Hematopoietic multipotent progenitor cell (in vitro differentiated cells): ENCODE measurements around the gene MBLAC2. TPM values are rescaled to one million over a fixed set of nuclear protein-coding genes. Genes with fewer than 3 reads are reported as not detected.

ENCODE experiments used
- DNase-seq, 3 donors: peaks; one replicate each; pipeline ENCODE4 v3.0.0-alpha.2; 2011 to 2015; ENCODE audit warnings: low read depth in 2 of 3, low spot score in 2 of 3
- total RNA-seq: library from RNA; depleted of rRNA; stranded (reverse); fragments of >200 nt; gene quantifications from one replicate; pipeline ENCODE4 v1.2.3, GENCODE V29; 2012

MBLAC2 gene
- total RNA-seq = 12.9 TPM

DNA sequence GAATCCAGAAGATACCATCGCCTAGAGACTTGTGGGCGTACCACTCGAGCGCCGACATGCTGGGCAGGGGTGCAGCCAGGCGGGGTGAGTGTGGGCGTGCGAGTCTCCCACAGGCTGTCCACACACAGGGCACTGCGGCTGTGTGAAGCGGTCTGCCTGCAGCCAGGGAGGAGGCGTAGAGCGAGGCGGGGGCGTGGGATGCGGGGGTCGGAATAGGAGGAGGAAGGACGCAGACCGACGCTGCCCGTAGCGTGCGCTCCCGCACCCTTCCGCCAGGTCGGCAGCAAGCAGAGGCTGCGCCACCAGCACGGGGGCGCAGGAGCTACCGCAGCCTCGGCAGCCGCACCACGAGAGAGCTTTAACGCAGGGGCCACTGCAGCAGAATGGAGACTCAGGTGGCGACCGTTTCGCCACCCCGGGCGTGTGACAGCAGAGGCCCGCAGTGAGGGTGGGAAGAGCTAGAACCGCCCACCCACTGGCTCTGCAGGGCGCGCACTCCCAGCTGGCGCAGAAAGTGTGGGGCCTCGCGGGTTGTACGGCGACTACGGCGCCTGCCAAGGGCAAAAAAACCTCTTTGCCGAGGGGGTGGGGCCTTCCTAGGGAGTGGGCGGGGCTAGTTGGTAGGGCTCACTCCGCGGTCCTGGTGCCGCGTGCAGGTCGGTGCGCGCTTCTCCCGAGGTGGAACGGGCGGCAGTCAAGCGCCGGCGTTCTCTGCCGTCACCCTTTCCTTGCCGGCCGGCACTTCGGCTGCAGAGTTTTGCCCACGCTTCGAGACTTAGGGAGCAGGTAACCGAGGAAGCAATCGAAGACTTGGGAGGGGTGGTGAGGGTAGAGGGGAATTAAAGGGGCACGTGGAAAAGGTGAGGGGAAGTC is at the start of gene MBLAC2, which contains the start of gene POLR3G:
MBLAC2 (minus strand) TSS at position 537 of the 873 bp plus-strand sequence; CDS start at position 58, 479 bp downstream.
POLR3G (plus strand) TSS at position 630 of the 873 bp plus-strand sequence. CDS start 10,704 bp downstream, outside the sequence.
- peak; percentile 86 to 92 (median 90) for DNase-seq

DNA sequence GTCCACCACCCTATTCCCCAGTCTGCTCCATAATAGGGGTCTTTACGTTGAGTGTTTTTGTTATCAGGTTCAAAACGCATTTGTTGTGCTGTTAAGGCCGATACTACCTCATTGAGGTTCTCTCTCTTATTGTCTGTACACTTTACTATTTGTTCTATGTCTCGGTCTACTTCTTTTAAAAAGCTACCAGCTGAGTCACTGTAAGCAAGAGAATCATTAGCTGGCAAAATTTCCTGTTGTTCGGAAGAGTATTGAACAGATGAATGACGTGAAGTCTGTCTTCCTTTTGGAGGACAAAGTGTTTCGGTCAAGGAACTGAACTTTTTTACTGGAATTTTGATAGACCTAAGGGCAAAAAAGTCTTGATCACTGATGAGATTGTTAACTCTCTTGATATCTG is 44.5 kb upstream of the MBLAC2 start:
- no peak for DNase-seq

DNA sequence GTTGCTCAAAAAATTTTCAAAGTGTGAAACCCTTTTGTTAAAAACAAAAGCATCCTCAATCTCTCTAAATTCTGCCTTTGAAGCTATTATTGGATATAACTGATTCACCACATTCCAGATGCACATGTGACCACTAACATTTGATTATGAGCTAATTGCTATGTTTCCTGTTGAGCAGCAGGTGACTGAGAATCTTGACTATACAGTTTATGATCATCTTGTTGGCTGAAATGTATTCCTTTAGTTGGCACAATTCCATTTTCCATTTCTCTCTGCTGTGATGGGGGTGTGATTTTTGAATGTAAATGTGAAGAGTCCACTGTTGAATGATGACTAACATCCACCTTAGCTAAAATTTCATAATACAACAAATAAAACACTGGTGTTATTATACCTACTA is 44.1 kb upstream of the MBLAC2 start:
- no peak for DNase-seq

DNA sequence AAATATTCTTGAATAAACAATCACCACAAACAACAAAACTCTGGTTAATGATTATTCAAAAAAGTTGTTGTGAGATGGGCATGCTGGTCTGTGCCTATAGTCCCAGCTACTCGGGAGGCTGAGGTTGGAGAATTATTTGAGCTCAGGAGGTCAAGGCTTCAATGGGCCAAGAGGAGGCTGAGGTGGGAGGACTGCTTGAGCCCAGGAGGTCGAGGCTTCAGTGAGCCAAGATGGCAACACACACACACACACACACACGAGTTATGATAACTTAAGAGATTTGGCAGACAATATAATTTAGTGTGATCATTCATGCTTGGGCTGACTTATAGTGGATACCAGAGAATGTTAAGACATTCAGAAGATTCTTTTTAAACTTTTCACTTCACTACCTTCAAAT is 39.9 kb upstream of the MBLAC2 start:
- DNase-seq = no peak

DNA sequence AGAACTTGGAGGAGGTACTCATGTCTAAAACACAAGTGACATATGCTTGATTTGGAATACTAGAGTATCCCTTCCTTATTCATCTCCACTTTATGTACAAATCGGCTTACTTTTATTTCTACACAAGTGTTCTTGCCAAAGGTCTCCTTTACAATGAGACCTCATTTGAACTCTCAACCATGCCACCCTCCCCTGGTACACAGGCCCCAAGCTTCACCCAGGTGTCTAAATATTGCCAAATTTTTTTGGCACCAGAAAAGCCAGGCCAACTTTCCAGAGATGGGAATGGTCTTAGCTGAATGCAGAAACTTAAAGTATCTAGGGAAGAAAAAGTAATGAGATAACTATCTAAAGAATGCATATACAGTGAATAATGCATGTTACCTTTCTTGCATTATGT is 35.9 kb upstream of the MBLAC2 start:
- no peak for DNase-seq

DNA sequence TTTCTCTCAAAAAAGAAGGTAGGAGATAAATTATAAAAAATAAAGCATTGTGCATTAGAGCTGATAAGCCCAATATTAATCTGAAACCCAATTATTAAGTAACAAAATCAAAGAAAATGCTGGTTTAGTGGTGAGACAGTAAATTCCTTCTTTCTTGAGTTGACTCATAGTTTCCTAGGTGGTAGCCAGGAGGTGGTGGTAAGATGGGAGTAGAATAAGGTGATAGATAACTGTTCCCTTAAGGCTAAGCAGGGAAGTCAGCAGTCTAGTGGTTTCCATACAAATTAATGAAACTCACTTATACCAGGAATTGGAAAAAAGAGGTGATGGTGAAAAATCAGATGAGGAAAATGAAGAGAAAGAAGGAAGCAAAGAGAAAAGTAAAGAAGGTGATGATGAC is 31.6 kb upstream of the MBLAC2 start:
- DNase-seq = no peak

DNA sequence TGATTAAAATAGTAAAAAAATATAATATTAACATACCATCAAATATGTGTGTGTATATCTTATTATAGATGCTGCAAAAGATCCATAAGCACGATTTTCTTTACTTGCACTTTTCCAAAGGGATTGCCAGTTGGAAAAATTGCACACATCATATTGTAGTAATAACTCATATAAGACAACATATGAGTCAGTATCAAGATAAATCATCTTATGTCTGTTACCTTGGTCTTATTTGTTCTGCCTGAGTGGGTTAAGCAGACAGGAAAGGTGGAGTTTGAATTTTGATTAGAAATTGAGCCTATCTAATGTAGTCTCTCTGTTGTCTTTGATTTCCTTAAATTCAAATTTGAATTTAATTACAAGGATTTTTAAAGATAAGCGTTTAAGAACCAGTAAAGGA is 30.2 kb upstream of the MBLAC2 start:
- no peak for DNase-seq

DNA sequence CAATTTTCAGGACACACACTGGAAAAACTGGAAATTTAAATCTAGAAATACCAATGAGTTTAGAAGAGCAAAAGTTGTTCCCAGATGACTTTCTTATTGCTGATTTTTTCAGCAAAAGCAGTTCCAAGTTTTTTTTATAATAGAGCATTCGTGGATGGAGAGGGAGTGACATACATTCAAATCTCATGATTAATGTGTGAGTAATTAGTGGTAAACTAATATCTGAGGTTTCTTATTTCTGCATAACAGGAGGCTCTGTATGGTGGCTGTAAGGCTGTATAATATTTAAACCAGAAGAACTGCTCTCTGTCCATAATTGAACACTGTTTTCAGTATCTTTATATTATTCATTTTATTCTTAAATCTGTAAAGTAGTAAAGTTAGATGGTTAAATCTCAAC is 29.0 kb upstream of the MBLAC2 start:
- DNase-seq = no peak

DNA sequence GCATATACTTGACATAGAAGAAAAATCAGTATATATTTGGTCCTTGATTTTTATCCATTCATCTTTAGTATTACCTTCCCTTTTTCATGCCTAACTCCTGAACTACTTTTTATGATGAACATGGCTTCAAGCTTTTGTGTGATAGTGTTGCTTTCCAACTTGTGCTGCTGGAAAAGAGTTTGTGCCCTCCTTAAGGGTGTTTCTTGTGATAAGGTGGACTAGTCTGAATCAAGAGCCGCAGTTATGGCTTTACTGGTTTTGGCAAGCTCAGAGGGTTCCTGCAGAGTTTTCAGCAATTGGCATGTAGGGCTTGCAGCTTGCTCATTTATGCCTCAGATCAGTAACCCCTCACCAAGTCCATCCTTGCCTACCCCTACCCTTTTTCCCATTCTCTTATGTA is 20.6 kb upstream of the MBLAC2 start:
- DNase-seq = no peak

DNA sequence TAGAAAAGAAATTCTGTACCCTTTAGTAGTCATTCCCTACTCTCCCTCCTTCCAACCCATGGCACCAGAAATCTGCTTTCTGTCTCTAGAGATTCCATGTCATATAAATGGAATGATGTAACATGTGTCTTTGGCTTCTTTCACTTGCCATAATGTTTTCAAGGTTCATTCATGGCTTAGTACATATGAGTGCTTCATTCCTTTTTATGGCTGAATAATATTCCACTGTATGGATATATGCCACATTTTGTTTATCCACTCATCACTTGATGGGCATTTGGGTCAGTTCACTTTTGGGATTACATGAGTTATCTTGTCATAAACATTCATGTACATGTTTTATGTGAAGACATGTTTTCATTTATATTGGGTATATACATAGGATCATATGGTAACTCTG is 19.5 kb upstream of the MBLAC2 start:
- no peak for DNase-seq

DNA sequence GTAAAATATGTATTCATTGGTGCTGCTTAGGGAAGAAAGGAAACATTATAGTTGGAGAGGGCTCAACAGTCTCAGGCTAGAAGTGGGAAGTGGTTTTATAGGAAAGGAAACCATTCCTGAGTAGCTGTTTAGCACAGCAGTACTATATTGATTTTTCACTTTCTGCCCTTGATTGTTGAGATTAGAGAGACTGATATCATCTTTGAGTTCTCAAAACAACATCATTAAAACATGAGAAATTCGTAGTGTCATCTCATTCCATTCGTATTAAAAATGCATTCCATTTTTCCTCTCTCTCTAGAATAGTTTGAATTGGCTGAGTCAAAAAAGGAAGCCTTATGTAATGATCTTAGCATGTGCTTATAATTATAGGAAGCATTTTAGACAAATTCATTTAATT is 14.2 kb upstream of the MBLAC2 start:
- DNase-seq = no peak

DNA sequence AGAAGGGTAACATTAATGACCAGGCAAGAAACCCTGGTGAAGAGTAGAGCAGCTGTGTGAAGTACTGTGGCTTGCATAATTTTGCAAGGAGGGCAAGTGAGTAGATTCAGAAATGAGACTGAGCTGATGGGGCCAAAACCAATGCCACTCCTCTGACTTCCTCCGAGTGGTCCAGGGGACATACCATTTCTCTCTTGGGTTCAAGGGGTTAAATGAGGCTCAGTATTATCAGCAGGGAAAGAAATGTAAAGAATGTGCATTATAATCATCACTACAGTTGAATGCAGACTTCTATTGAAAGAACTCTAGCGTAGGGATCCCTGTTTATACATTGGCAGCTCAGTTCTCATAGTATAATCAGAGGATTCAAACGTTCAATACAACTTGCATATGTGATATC is 10.0 kb upstream of the MBLAC2 start:
- no peak for DNase-seq

DNA sequence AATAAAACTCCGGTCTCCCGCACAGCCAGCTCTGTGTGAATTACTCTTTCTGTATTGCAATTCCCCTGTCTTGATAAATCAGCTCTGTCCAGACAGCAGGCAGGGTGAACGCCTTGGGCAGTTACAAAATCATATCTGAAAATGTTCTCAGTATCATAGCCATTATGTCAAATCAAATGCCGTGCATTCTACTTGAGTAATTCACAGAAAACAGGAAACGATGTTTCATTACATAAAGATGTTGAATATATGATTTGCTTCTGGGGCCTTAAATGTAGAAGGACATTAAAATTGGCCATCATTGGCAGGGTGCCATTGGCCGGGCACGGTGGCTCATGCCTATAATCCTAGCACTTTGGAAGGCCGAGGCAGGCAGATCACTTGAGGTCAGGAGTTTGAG is 8.6 kb upstream of the MBLAC2 start:
- DNase-seq = no peak

DNA sequence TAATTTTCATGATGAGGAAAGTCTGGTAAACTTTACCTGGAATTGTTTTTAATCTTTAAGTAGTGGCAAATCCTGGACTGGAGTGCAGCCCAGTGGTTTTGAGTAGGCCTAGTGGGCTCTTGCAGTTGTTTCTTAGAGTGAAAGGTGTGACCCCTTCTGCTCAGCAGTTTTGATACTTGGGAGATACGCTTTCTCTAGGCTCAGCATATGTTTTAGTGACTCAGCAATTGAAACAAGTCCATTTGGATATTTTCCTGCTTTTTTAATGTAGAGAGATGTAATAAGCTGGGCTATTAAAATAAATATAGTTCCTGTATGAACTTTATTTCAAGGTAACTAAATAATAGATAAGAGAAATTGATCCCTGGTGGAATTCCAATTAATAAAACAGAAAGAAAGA is 6.1 kb upstream of the MBLAC2 start:
- DNase-seq = no peak

DNA sequence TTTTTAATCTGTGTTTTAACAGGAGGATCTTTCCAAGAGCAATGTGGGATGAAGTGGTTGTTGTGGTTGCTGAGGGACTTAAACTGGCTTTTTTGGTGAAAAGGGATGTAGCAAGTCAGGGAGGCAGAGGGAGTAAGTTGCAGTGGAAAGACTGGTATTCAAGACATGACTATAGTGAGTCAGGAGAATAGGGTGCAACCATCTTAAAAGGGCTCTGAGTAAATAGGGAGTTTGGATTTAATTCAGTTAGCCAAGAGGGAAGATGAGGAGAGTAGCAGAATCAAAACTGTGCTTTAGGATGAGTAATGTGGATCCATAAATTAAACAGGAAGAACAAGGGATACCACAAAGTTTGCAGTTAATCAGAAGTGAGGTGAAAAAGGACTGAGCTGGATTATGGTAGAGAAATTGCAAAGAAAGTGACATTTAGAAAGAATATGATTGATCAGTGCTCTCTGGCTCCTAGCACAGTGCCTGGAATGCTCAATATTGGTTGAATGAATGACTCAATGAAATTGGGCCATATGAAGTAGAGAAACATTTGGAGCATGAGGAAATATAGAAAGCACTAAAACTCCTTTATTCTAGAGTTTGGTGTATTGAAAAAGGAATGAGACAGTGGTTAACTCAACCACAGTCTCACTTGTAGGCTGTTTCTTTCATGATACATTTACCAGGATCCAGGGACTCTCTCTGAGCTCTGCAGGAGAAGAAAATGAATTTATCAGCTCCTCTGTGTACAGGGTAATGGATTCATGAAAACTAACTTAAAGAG is 5.2 kb upstream of the MBLAC2 start:
- DNase-seq = no peak

DNA sequence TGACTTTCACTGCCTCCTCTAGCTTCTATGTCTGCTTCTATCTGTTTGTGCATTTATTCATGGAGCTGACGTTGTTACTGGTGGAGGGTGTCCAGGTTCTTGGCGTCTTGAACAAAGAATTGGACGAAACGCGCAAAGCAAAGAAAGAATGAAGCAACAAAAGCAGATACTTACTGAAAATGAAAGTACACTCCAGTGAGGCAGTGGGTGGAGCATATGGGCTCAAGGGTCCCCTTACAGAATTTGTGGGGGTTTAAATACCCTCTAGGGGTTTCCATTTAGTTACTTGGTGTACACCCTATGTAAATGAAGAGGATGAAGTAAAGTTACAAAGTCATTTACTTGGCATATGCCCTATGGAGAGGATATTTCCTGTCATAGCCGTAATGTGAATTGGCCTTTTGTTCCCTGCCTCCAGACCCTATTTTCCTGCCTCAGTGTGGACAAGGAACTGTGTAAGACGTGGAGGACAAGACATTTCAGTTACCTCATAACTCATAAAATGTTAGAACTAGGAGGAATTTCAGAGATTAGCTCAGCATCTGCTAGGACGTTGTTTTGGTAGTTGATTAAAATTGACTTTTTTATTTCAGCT is 3.1 kb upstream of the MBLAC2 start:
- no peak for DNase-seq

DNA sequence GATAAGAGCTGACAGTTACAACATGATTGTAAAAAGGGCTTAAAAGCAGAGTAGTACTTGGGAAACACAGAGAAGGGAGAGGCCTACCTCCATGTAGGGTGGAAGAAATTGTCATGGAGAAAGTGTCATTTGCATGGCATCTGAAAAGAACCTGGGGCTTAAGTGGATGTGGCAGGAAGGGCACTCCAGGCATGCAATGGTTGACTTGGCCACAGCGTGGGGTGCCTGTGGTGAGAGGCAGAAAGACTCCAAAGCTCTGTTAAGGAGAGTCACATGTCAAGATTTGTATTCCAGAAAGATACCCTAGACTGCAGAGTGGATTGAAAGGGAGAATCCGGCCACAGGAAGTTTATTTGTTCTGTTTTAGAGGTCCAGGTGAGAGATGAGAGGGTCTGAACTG is 2.5 kb upstream of the MBLAC2 start:
- no peak for DNase-seq

DNA sequence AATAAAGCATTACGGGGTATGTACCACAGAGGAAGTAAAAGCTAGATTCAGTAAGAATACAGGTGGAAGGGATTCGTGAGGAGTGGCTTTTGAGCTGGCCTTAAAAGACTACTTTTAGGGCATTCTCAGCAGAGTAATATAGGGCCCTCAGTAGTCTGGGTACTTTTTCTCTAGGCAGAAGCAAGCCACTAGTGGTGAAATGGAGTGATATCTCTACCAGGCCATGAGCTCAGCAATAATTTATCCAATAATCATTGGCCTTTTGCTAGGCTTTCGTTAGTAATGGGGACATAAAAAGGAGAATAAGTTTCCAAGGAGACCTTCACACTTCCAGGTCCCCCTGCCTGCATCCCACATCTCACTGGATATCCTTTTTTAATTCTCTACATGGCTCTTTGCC is 1.8 kb upstream of the MBLAC2 start:
- DNase-seq = no peak

DNA sequence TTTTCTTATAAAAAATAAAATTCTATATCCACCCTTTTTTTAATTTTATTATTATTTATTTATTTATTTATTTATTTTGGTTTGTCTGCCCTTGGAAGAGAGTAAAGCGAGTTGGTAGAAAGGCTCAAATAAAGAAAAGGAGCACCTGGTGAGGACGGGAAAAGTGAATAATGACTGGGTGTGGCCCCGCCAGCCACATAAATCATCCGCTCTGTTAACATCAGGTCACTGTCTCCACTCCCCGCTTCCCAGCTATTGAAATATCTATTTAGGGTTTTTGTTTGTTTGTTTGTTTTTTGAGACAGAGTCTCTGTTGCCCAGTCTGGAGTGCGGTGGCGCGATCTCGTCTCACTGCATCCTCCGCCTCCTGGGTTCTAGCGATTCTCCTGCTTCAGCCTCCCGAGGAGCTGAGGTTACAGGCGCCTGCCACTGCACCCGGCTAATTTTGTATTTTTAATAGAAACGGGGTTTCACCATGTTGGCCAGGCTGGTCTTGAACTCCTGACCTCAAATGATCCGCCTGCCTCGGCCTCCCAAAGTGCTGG is 937 bp upstream of the MBLAC2 start:
- DNase-seq = no peak

DNA sequence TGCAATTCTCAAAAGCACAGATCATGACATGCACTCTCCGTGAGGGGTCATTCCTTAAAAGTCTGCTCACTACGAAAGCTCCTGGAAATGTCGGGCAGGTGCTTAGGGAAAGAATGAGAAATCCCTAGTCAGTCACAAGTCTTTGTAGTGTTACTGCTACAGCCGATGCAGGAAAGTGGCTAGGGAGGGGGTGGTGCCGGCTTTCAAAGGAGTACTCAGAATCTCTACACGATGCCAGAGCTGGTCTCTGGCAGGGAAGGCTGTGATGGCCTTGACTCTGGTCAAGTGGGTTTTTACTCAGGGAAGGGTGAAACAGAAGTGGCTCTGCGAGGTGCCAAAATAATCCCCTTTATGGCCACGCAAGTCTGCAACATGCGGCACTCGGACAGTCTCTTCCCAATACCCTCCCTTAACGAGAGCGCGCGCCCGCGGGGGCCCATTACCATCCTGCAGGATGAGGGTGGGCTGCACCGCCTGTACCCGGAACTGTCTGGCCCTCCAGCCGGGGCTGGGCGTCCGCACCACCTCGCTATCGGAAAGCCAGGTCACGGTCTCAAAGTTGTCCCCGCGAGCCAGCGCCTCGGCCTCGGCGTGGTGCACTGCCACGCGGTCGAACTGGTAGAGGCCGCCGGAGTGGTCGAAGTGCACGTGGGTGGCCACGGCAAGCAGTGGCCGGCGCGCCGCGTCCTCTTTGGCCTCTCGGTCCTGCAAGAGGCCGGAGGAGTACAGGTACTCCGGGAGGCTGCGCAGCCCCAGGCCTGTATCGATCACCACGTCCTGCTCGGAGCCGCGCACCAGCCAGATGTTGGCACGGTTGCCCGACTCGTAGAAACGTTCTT is 956 bp downstream of the MBLAC2 start:
- peak in 2 of 3 donors; percentile 10 to 26 for DNase-seq
